ENCODE measurements around the gene CNTN5. TPM values are rescaled to one million over a fixed set of nuclear protein-coding genes. Genes with fewer than 3 reads are reported as not detected.

Gene CNTN5
- total RNA-seq, 1 experiment from 2014 or later: not detected

GRCh38 chr11:99601179-99601578, 580.4 kb downstream of the CNTN5 start:
- no peak for DNase-seq (ENCODE audit: low spot score)

- DNase-seq (ENCODE audit: low spot score): no peak
Observed at GRCh38 chr11:99614352-99614751, 593.6 kb downstream of the CNTN5 start.

GRCh38 chr11:99630629-99631028, 609.9 kb downstream of the CNTN5 start:
- no peak for DNase-seq (ENCODE audit: low spot score)

GRCh38 chr11:99631618-99632017, 610.9 kb downstream of the CNTN5 start:
- no peak for DNase-seq (ENCODE audit: low spot score)

GRCh38 chr11:99632969-99633368, 612.2 kb downstream of the CNTN5 start:
- no peak for DNase-seq (ENCODE audit: low spot score)

- DNase-seq (ENCODE audit: low spot score): no peak
Observed at GRCh38 chr11:99634581-99634980, 613.8 kb downstream of the CNTN5 start.

- no peak for DNase-seq (ENCODE audit: low spot score)
Observed at GRCh38 chr11:99638073-99638553, 617.4 kb downstream of the CNTN5 start.

GRCh38 chr11:99640671-99641070, 619.9 kb downstream of the CNTN5 start:
- DNase-seq (ENCODE audit: low spot score): no peak

- DNase-seq (ENCODE audit: low spot score): no peak
Observed at GRCh38 chr11:99645934-99646333, 625.2 kb downstream of the CNTN5 start.

GRCh38 chr11:99670067-99670676, 649.4 kb downstream of the CNTN5 start:
- DNase-seq (ENCODE audit: low spot score): no peak

- no peak for DNase-seq (ENCODE audit: low spot score)
Observed at GRCh38 chr11:99671808-99672409, 651.2 kb downstream of the CNTN5 start.

GRCh38 chr11:99676292-99676691, 655.5 kb downstream of the CNTN5 start:
- DNase-seq (ENCODE audit: low spot score): no peak

GRCh38 chr11:99682171-99682570, 661.4 kb downstream of the CNTN5 start:
- DNase-seq (ENCODE audit: low spot score): no peak

- DNase-seq (ENCODE audit: low spot score): no peak
Observed at GRCh38 chr11:99682646-99683045, 661.9 kb downstream of the CNTN5 start.

GRCh38 chr11:99683933-99684332, 663.2 kb downstream of the CNTN5 start:
- DNase-seq (ENCODE audit: low spot score): no peak

- DNase-seq (ENCODE audit: low spot score): no peak
Observed at GRCh38 chr11:99686838-99687237, 666.1 kb downstream of the CNTN5 start.

GRCh38 chr11:99687320-99687719, 666.6 kb downstream of the CNTN5 start:
- DNase-seq (ENCODE audit: low spot score): no peak

- DNase-seq (ENCODE audit: low spot score): peak; percentile 74
Observed at GRCh38 chr11:99693941-99694492, 673.3 kb downstream of the CNTN5 start.

GRCh38 chr11:99695106-99695505, 674.4 kb downstream of the CNTN5 start:
- DNase-seq (ENCODE audit: low spot score): no peak

- DNase-seq (ENCODE audit: low spot score): no peak
Observed at GRCh38 chr11:99706848-99707247, 686.1 kb downstream of the CNTN5 start.

- DNase-seq (ENCODE audit: low spot score): no peak
Observed at GRCh38 chr11:99708928-99709672, 688.4 kb downstream of the CNTN5 start.

- DNase-seq (ENCODE audit: low spot score): no peak
Observed at GRCh38 chr11:99716302-99716701, 695.6 kb downstream of the CNTN5 start.
